Immature natural killer cell (primary cell): ENCODE results near the gene LIN52. TPM values are rescaled to one million over a fixed set of nuclear protein-coding genes. Genes with fewer than 3 reads are reported as not detected.
A peak's percentile ranks its signal among the peaks of the same experiment; 100 is the strongest.

Experiments
- DNase-seq, 3 donors: peaks; one replicate each; pipeline ENCODE4 v3.0.0; 2022; ENCODE audit warnings: mixed read lengths in 1 of 3
- H3K27ac Mint-ChIP-seq, 6 donors: one replicate each; pipeline ENCODE4 v1.8.0; 2020; ENCODE audit warnings: mixed read lengths in 6 of 6, mild to moderate bottlenecking in 5 of 6, inconsistent platforms in 4 of 6, moderate library complexity in 3 of 6
- H3K27me3 Mint-ChIP-seq, 3 donors: one replicate each; pipeline ENCODE4 v1.8.0; 2020 to 2021; ENCODE audit warnings: low read depth in 3 of 3, mild to moderate bottlenecking in 3 of 3, mixed read lengths in 3 of 3, moderate library complexity in 3 of 3, inconsistent platforms in 1 of 3
- H3K36me3 Mint-ChIP-seq, 3 donors: one replicate each; pipeline ENCODE4 v1.8.0; 2020; ENCODE audit warnings: mixed read lengths in 3 of 3, inconsistent platforms in 2 of 3, mild to moderate bottlenecking in 2 of 3
- H3K4me1 Mint-ChIP-seq, 2 donors: one replicate each; pipeline ENCODE4 v1.8.0; 2020; ENCODE audit warnings: inconsistent platforms in 2 of 2, mild to moderate bottlenecking in 2 of 2, mixed read lengths in 2 of 2, moderate library complexity in 1 of 2
- H3K4me3 Mint-ChIP-seq, 5 donors: one replicate each; pipeline ENCODE4 v1.8.0; 2020; ENCODE audit warnings: mild to moderate bottlenecking in 5 of 5, mixed read lengths in 5 of 5, inconsistent platforms in 3 of 5, moderate library complexity in 3 of 5
- H3K9me3 Mint-ChIP-seq, 6 donors: one replicate each; pipeline ENCODE4 v1.8.0; 2020; ENCODE audit warnings: mild to moderate bottlenecking in 6 of 6, mixed read lengths in 6 of 6, inconsistent platforms in 4 of 6, moderate library complexity in 3 of 6
- polyA plus RNA-seq, 3 donors: library from polyadenylated mRNA; unstranded; fragments of 300-500 nt; fragmentation: Illumina TruSeq; gene quantifications; one replicate each; pipeline ENCODE4 v1.2.3, GENCODE V29; 2021

Gene LIN52
- polyA plus RNA-seq, 3 donors from 2014 or later: 14.0 to 19.8 (median 16.3) TPM

DNA sequence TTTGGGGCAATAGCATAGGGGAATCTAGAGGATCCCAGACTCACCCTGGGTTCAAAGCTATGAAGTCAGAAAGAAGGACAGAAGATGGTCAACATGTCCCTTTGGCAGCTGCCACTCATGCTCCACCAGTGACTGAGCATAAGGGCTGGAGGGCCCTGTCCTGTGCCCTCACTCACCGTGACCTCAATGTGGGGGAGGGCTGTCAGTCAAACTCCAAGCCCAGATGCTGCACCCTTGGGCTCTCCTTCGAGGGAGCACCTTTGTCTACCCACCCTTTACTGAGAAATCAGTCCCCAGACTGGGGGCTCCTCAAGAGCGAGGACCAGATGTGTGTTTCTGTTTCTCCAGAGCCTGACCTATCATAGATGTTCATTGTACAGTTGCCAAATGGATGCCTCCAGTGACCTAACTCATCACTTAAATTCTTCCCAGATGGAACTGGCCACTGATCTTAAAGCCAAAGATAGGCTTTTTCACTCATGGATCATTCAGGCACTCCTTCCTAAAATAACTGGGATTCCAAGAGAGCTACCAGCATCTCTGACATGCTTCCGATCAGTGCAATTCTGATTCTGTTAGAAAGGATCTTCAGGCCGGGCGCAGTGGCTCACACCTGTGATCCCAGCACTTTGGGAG lies 127.3 kb downstream of the LIN52 start:
- Mint-ChIP-seq H3K27ac (no peak overlapping the region), H3K9me3 (no peaks in the 10 kb centered on the region), H3K36me3 (no peaks in the 10 kb centered on the region), H3K4me1 (no peaks in the 10 kb centered on the region), H3K4me3 (no peak overlapping the region), H3K27me3 (peaks cover 3 to 5% (median 4%) of the 10 kb centered on the region in 3 donors)
- DNase-seq: no peak

DNA sequence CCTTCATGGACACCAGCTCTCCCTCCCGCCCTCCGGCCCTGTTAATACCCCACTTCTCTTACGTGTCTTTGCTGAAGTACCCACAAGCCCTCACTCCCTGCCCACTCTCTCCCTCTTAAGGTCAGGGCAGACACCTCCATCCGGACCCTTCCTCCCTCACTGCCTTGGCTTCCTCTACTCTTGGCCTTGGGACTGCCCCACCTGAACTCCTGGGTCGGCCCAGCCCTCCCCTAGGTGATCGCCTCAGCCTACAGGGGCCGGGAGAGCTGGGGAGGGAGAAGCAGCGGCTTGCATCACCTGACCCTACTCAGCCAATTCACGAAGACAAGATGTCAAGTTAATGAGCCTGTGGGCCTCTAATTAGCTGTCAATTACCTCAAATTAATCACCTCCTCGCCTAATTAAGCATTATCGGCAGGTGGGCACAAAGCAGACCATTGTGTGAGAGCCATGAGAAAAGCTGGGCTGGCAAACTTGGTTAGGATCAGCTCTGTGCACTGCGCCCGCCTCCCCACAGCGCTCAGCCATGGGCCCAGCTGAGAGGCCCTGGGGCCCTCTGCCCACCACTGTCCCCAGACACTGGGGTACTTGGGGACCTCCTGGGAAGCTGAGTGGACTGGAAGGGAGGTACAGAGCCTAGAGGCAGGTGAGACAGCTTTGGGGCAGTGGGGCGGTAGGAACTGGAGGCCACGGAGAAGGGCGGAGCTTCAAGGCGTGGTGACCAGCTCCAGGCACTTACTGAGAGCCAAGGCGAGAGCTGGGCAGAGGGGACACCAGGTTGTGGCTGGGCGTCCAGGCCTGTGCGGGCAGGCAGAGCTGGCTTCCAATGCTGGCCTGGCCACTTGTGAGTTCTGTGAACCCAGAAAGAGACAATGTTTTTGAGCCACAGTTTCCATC lies 129.4 kb downstream of the LIN52 start:
- Mint-ChIP-seq H3K27ac (no peak overlapping the region), H3K4me3 (no peak overlapping the region), H3K4me1 (peaks cover 2 to 5% of the 10 kb centered on the region in 2 donors), H3K9me3 (no peaks in the 10 kb centered on the region), H3K27me3 (peaks cover 2 to 7% (median 5%) of the 10 kb centered on the region in 3 donors), H3K36me3 (no peaks in the 10 kb centered on the region)
- no peak for DNase-seq

DNA sequence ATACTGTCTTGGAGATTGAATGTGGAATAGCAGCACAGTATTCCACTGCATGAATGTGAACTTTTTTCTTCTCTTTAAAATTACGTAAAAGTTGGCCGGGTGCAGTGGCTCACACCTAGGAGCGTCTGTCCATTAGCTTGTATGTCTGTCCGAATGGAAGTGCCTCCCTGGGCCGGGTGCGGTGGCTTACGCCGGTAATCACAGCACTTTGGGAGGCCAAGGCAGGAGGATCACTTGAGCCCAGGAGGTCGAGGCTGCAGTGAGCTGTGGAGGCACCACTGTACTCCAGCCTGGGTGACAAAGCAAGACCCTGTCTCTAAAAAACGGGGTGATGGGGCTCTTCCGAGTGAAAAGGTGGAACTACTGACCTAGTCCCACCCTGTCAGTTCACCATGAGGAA lies 131.9 kb downstream of the LIN52 start:
- Mint-ChIP-seq H3K36me3 (no peaks in the 10 kb centered on the region), H3K4me1 (peaks cover 2 to 5% of the 10 kb centered on the region in 2 donors), H3K9me3 (no peaks in the 10 kb centered on the region), H3K27ac (no peak overlapping the region), H3K4me3 (no peak overlapping the region), H3K27me3 (peaks cover 2 to 12% (median 3%) of the 10 kb centered on the region in 3 donors)
- DNase-seq: no peak

DNA sequence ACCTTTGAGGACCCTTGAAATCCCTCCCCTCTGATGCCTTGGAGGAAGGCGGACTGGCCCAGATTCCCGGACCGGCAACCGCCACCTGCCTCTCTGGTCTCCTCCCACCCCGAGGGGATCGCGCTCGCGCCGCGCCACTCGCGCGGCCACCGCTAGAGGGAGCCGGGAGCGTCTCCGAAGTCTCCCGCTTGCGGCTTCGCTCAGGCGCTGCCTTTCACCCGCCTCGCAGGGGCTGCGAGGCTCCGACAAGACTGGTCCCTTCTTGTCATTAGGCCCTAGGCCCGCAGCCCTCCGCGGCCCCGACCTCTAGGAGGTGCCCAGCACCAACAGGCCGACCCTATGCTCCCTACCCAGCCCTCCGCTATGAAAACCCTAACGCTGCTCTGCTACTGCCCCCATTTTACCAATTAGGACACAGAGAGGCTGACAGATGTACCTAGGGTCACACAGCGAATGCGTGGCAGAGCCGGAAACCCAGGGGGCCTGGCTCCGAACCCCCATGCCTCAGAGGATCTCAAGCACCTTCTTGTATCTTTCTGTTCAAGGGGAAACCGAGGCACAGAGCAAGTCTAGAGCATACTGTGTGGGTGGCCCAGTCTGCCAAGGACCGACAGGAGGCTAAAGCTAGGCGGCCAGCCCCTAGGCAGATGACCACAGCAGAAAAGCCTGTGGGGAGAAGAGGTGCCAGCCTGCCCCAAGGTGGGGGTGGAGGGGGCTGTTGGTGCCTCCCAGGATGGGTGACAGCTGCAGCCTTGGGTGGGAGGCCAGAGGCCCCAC lies 133.1 kb downstream of the LIN52 start:
- H3K9me3 Mint-ChIP-seq: no peaks in the 10 kb centered on the region
- peaks cover 2 to 11% (median 3%) of the 10 kb centered on the region in 3 donors for H3K27me3 Mint-ChIP-seq
- no peaks in the 10 kb centered on the region for H3K36me3 Mint-ChIP-seq
- peak; percentile 39 to 57 (median 52) for DNase-seq
- H3K4me3 Mint-ChIP-seq: peak overlapping the region in 3 of 5 donors; percentile 33 to 65 (median 47)
- no peak overlapping the region for H3K27ac Mint-ChIP-seq
- H3K4me1 Mint-ChIP-seq: peaks cover 2 to 5% of the 10 kb centered on the region in 2 donors

DNA sequence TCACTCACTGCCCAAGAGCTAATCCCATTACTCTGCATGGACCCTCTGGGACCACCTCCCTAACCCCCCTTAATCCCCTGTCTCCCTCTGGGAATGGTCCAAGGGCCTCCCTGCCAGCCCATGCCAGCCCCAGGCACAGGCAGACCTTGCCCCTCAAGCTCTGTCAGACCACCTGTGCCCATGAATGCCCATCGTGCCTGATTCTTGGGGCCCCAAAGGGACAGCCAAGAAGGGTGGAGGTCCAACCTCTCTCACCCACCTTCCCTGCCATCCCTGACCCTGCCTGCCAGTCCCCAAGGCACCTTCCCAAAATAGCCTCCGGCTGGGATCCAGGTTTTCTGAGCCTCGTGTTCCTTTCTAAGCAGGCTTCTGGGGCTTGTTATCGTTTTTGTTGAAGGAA lies 133.7 kb downstream of the LIN52 start:
- no peaks in the 10 kb centered on the region for H3K36me3 Mint-ChIP-seq
- no peaks in the 10 kb centered on the region for H3K9me3 Mint-ChIP-seq
- DNase-seq: no peak
- H3K4me1 Mint-ChIP-seq: peaks cover 2 to 5% of the 10 kb centered on the region in 2 donors
- peaks cover 2 to 10% (median 3%) of the 10 kb centered on the region in 3 donors for H3K27me3 Mint-ChIP-seq
- H3K4me3 Mint-ChIP-seq: peak overlapping the region in 1 of 5 donors; percentile 9
- H3K27ac Mint-ChIP-seq: no peak overlapping the region

DNA sequence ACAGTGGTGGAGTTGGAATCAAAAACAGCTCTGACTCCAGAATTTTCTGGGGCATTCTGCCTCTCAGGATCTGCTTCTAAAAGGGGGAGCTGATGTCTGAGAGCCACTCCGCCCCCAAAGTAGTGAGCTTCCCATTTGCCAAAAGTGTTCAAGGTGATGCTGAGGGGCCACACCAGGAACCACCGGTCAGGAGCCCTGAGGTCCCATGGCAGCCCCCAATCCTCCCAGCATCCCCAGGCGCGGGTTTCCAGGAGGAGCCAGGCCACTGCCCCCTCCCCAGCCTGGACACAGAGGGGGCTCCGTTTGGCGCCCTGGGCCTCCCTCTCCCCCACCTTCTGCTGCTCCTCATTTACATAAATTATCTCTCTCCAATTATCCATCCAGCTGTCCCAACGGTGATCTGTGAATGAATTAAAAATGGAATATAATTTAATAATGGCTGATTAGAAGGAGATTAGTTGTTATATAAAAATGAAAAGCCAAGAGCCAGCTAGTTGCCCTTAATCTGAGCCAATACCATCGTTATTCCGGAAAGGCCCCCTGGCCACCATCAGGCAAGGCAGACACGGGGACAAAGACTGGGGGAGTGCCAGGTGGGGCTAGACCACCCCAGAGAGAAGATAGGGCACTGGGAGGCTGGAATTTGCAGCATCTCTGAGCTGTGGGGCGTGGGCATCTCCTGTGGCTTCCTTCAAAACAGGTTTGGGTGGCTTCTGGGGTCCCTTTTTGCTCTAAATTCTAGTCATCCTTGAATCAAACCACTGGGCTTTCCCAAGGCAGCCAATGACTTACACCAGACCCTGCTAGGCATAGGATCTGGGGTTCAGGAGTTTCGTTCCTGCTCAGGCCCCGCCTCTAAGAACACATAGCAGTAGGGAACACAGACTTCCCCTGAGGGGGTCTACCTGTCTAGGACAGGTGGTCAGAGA lies 134.8 kb downstream of the LIN52 start:
- Mint-ChIP-seq H3K4me3 (no peak overlapping the region), H3K27ac (no peak overlapping the region), H3K9me3 (no peaks in the 10 kb centered on the region), H3K36me3 (no peaks in the 10 kb centered on the region), H3K27me3 (peaks cover 0 to 13% (median 6%) of the 10 kb centered on the region in 3 donors), H3K4me1 (peaks cover 2 to 5% of the 10 kb centered on the region in 2 donors)
- no peak for DNase-seq

DNA sequence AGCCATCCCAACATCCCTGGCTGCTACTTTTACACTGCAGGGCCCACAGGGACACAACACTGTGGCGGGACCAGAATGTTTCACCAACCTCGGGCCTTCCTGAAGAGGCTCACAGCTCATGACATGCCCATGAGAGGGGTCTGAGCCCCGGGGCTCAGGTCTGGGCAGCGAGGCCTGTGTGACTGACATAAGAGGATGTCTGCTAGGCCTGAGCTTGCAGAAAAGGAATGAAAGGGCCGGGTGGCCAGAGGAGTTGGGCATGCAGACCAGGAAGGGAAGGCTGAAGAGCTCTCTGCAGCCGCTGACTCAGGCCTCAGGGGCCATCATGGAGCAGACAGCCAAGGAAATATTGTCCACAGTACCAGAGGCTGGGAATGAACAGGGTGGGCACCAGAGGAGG lies 136.2 kb downstream of the LIN52 start:
- Mint-ChIP-seq H3K9me3 (no peaks in the 10 kb centered on the region), H3K27ac (no peak overlapping the region), H3K4me1 (peaks cover 2 to 5% of the 10 kb centered on the region in 2 donors), H3K4me3 (no peak overlapping the region), H3K36me3 (no peaks in the 10 kb centered on the region), H3K27me3 (peaks cover 0 to 13% (median 6%) of the 10 kb centered on the region in 3 donors)
- DNase-seq: no peak

DNA sequence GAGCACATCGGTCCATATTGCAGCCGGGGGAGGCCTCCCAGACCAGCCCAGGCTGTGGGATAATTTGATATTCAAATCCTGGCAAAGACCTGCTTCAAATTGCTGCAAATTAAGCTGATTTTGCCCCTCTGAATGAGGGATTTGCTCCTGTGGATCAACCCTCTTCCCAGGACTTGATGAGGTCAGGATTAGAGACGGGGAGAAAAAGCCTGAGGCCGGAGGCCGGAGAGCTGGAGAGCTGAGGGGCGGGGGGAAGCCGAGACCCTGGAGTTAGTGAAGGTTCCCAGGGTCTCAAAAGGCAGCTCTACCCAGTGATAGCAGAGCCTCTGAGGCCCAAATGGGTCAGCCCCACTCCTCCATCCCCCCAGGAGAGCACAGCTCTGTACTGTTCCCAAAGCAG lies 137.0 kb downstream of the LIN52 start:
- no peak for DNase-seq
- peaks cover 0 to 13% (median 6%) of the 10 kb centered on the region in 3 donors for H3K27me3 Mint-ChIP-seq
- H3K27ac Mint-ChIP-seq: no peak overlapping the region
- H3K36me3 Mint-ChIP-seq: no peaks in the 10 kb centered on the region
- H3K4me3 Mint-ChIP-seq: no peak overlapping the region
- peaks cover 2 to 5% of the 10 kb centered on the region in 2 donors for H3K4me1 Mint-ChIP-seq
- no peaks in the 10 kb centered on the region for H3K9me3 Mint-ChIP-seq

DNA sequence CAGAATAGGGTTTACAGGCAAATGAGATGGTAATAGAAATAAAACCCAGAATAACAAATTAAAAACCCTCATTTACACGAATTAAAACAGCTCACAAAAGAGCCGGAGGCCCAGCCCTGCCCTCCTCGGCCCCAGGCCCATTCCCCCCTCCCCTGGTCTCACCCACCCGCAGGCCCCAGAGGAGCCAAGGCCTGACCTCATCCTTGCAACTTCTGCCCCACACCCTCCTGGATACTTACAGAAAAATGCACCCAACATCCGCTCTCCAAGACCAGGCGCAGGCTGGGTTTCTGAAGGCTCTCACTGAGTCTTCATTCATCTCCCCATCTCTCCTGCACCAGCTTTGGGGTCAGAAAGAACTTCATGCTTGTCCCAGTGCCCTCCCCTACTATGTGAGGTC lies 138.3 kb downstream of the LIN52 start:
- peaks cover 0 to under 1% of the 10 kb centered on the region in 2 donors for H3K4me1 Mint-ChIP-seq
- H3K27me3 Mint-ChIP-seq: peaks cover 1 to 10% (median 6%) of the 10 kb centered on the region in 3 donors
- H3K27ac Mint-ChIP-seq: no peak overlapping the region
- H3K4me3 Mint-ChIP-seq: no peak overlapping the region
- no peaks in the 10 kb centered on the region for H3K9me3 Mint-ChIP-seq
- H3K36me3 Mint-ChIP-seq: no peaks in the 10 kb centered on the region
- DNase-seq: no peak

DNA sequence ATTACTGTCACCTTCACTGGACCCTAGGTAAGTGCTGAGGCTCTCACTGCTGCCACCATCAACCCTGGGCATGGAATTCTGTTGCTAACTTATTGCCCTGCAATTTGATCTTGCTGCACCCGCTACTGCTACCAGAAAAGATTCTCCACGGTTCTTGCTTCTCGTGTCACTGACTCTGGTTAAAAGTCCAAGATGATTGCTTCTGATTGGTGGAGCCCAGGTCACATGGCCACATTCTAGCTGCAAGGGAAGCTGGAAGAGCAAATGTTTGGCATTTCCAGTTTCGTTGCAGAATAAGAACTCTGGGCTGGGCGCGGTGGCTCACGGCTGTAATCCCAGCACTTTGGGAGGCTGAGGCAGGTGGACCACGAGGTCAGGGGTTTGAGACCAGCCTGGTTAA lies 147.0 kb downstream of the LIN52 start:
- Mint-ChIP-seq H3K4me1 (no peaks in the 10 kb centered on the region), H3K9me3 (peaks cover 1 to 16% (median 3%) of the 10 kb centered on the region in 6 donors), H3K4me3 (no peak overlapping the region), H3K27me3 (peaks cover 1 to 12% (median 7%) of the 10 kb centered on the region in 3 donors), H3K27ac (no peak overlapping the region), H3K36me3 (no peaks in the 10 kb centered on the region)
- no peak for DNase-seq

DNA sequence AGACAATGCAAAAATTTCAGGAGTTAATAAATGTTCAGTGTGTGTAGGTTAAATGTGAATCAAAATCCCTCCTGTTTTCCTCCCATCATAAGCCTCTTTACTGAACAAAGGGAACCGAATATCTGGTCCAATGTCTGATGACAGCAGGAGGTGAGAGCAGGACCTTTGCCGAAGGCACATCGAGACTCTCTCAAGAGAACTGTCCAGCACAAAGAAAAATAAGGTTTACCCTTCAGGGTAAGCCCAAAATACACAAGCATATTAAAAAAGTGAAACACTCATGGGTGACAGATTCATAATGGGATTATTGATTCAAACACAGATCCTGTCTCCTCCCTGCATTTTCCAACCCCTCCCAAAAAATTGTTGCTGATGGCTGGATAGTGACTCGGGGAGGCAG lies 150.3 kb downstream of the LIN52 start:
- no peak for DNase-seq
- Mint-ChIP-seq H3K4me1 (no peaks in the 10 kb centered on the region), H3K36me3 (no peaks in the 10 kb centered on the region), H3K27me3 (peaks cover 0 to 22% (median 9%) of the 10 kb centered on the region in 3 donors), H3K4me3 (no peak overlapping the region), H3K27ac (no peak overlapping the region), H3K9me3 (peaks cover 1 to 16% (median 3%) of the 10 kb centered on the region in 6 donors)

DNA sequence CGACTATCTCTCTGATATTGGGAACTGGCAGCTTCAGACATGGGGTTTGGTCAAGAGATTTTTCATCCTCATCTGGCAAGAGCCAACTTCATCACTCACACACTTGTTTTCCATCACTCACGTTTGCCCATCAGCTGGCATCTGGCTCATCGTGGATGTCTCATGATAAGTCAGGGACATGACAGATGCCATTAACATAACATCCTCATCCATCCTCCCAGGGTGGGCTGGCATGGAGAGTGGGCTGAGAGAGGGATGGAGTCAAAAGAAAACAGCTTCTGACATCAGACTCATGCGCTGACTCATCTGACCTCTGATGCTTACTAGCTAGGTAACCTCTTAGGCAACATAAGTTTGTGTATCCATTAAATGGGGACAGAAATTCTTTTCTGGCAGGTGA lies 152.7 kb downstream of the LIN52 start:
- no peak overlapping the region for H3K27ac Mint-ChIP-seq
- peaks cover 5 to 8% of the 10 kb centered on the region in 2 donors for H3K4me1 Mint-ChIP-seq
- peaks cover 0 to 2% (median under 1%) of the 10 kb centered on the region in 6 donors for H3K9me3 Mint-ChIP-seq
- H3K27me3 Mint-ChIP-seq: peaks cover 6 to 27% (median 13%) of the 10 kb centered on the region in 3 donors
- H3K36me3 Mint-ChIP-seq: no peaks in the 10 kb centered on the region
- no peak overlapping the region for H3K4me3 Mint-ChIP-seq
- DNase-seq: no peak
